HL-60 (cell line): ENCODE results near the gene CAV3.

Source experiments
- DNase-seq, 2 experiments: peaks; one replicate each; pipeline ENCODE4 v3.0.0-alpha.2; 2010 to 2020; ENCODE audit warnings: low read depth in 1 of 2, low spot score in 1 of 2
- H3K27ac ChIP-seq: fragments of 250-450 bp; sonication (Bioruptor Pico); replicated peaks from 2 replicates; pipeline ENCODE4 v1.5.1; 2020; ENCODE audit warnings: mild to moderate bottlenecking, moderate library complexity
- H3K27me3 ChIP-seq: fragments of 250-450 bp; sonication (Bioruptor Pico); 2 replicates; pipeline ENCODE4 v1.5.1; 2021; ENCODE audit warnings: mild to moderate bottlenecking, moderate library complexity; ENCODE audit not compliant: insufficient read depth, poor library complexity, severe bottlenecking
- H3K4me3 ChIP-seq: replicated peaks from 2 replicates; pipeline ENCODE4 v1.5.1; 2011; ENCODE audit warnings: mild to moderate bottlenecking, control low read depth, low read length; ENCODE audit not compliant: insufficient read depth
- CTCF ChIP-seq: IDR thresholded peaks from one replicate; pipeline ENCODE4 v1.5.1; 2011; ENCODE audit warnings: low read length, control low read depth, inconsistent platforms; ENCODE audit not compliant: insufficient read depth
- GABPA ChIP-seq: IDR thresholded peaks from 2 replicates; pipeline ENCODE4 v1.6.1; 2012; ENCODE audit warnings: low read depth
- POLR2AphosphoS5 ChIP-seq: IDR thresholded peaks from 2 replicates; pipeline ENCODE4 v1.6.1; 2012; ENCODE audit warnings: low read depth
- SPI1 ChIP-seq: IDR thresholded peaks from 2 replicates; pipeline ENCODE4 v1.6.1; 2012; ENCODE audit warnings: low read depth, mild to moderate bottlenecking, borderline replicate concordance
- TF ChIP-seq, protein P1 (sequence below): IDR thresholded peaks from 2 replicates; pipeline ENCODE4 v1.6.1; 2012; ENCODE audit warnings: low read depth; ENCODE audit not compliant: insufficient replicate concordance

The CAV3 gene

DNA sequence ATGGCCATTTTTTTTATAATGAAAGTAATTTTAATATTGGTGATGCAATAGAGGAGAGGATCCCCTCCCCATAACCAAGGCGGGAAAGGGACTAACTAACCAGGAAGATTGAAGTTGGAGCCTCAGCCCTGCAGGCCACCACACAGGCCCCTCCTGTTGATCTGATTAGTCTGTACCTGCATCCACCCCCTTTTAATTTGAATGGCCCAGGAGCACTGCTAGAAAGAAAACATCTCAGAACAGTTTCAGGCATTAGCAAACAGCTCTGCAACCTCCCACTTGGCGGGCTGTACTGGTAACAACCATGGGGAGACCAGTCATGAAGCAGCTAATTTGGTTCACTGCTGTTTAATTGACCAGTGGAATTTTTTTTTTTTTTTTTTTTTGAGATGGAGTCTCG lies 10.3 kb downstream of the CAV3 start:
- DNase-seq, result no peak
- H3K4me3 ChIP-seq, result no peak overlapping the region
- no peak overlapping the region for H3K27ac ChIP-seq
- TF ChIP-seq GABPA (no peak), POLR2AphosphoS5 (no peak), SPI1 (no peak), CTCF (no peak)
- TF ChIP-seq, protein P1, sequence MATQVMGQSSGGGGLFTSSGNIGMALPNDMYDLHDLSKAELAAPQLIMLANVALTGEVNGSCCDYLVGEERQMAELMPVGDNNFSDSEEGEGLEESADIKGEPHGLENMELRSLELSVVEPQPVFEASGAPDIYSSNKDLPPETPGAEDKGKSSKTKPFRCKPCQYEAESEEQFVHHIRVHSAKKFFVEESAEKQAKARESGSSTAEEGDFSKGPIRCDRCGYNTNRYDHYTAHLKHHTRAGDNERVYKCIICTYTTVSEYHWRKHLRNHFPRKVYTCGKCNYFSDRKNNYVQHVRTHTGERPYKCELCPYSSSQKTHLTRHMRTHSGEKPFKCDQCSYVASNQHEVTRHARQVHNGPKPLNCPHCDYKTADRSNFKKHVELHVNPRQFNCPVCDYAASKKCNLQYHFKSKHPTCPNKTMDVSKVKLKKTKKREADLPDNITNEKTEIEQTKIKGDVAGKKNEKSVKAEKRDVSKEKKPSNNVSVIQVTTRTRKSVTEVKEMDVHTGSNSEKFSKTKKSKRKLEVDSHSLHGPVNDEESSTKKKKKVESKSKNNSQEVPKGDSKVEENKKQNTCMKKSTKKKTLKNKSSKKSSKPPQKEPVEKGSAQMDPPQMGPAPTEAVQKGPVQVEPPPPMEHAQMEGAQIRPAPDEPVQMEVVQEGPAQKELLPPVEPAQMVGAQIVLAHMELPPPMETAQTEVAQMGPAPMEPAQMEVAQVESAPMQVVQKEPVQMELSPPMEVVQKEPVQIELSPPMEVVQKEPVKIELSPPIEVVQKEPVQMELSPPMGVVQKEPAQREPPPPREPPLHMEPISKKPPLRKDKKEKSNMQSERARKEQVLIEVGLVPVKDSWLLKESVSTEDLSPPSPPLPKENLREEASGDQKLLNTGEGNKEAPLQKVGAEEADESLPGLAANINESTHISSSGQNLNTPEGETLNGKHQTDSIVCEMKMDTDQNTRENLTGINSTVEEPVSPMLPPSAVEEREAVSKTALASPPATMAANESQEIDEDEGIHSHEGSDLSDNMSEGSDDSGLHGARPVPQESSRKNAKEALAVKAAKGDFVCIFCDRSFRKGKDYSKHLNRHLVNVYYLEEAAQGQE, result no peak
- no peaks in the 10 kb centered on the region for H3K27me3 ChIP-seq

DNA sequence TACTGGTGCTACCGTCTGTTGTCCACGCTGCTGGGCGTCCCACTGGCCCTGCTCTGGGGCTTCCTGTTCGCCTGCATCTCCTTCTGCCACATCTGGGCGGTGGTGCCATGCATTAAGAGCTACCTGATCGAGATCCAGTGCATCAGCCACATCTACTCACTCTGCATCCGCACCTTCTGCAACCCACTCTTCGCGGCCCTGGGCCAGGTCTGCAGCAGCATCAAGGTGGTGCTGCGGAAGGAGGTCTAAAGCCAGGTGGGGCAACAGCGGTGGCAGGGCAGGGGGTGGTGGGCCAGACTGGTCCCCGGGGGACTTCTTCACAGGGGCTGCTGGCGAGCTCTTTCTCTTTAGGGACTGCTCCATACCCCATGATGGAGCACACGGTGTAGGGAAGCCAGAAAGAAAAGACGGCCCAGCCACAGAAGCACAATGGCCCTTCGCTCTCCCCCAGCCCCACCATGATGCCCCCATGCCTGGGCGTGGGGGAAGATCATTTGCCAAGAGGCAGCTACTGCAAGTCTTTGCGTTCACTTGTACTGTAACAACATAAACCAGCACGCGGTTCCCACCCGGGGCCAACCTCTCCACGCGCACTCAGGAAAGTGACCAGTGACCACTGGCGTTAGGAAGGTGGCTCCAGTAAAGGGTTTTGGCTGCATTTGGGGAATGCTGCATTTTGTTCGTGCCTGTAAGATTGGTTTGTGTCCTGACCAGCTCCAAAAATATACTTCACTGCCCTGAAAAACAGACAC lies 12.2 kb downstream of the CAV3 start:
- Histone ChIP-seq H3K4me3 (no peak overlapping the region), H3K27ac (no peak overlapping the region), H3K27me3 (peaks cover 2% of the 10 kb centered on the region)
- TF ChIP-seq POLR2AphosphoS5 (no peak), GABPA (no peak), SPI1 (no peak), CTCF (no peak)
- TF ChIP-seq, protein P1, result no peak
- no peak for DNase-seq

DNA sequence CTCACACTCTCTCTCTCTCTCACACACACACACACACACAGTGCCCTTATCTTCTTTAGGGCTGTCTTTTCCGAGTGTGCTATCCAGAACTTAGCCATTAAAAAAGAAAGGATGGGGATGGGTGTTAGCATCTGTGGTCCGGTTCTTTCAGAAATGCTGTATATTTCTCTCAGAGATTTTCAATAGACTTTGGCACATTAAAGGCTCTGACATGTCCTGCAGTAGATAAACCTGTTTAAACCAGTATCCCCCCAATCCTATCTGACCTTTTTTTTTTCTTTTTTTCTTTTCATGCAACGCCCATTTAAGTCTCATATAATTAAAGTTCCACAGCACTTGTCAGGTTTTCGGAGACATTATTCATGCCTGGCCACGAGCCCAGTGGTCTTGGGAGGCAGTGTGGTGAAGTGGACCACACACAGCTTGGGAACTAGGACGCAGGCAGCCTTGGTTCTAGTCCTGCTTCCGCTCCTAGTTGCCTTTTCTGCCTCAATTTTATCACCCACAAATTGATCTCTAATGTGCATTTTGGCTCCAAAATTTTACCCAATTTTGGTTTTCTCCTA lies 13.3 kb downstream of the CAV3 start:
- no peak for DNase-seq
- Histone ChIP-seq H3K4me3 (no peak overlapping the region), H3K27ac (no peak overlapping the region), H3K27me3 (peaks cover 3% of the 10 kb centered on the region)
- no peak for TF ChIP-seq CTCF
- TF ChIP-seq, protein P1, result no peak
- TF ChIP-seq GABPA, result no peak
- no peak for TF ChIP-seq SPI1
- TF ChIP-seq POLR2AphosphoS5, result no peak
